Central memory CD4-positive, alpha-beta T cell (primary cell): ENCODE data around the gene PLPP2.
"Not testable (repeated sequence)": the region's sequence is repeated elsewhere in the genome, so short reads cannot be mapped to it uniquely, and the experiment has no call there.

ENCODE experiments used
- DNase-seq: peaks from one replicate; pipeline ENCODE4 v3.0.0; 2022

Gene PLPP2

DNA sequence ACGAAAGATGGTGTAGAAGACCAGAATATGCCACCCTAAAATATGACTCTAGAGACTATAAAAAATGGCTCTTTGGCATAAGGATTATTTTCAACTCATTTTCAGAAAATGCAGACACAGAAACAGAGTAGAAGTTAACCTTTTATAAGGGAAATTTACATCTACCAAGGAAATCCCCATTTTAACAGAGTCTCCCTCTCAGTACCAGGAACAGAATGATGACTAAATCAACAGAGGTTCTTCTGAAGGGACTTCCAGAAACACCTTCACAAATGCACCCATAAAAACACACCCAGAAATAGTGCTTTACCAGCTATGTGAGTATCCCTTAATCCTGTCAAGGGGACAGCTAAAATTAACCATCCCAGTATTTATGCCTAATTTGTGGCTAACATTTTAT, 29.1 kb downstream of the PLPP2 start:
- DNase-seq = no peak

DNA sequence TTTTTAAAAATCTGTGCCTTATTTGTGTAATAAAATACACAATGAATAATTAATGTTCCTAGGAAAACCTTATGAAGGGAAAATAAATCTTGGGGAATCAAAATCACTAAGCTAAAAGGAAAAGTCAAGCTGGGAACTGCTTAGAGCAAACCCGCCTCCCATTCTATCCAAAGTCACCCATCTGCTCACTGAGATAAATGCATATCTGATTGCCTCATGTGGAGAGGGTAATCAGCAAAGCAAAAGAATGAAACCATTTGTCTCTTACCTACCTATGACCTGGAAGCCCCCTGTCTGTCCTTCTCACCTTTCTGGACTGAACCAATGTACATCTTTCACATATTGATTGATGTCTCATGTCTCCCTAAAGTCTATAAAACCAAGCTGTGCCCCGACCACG, 34.4 kb downstream of the PLPP2 start:
- not testable (repeated sequence) for DNase-seq

DNA sequence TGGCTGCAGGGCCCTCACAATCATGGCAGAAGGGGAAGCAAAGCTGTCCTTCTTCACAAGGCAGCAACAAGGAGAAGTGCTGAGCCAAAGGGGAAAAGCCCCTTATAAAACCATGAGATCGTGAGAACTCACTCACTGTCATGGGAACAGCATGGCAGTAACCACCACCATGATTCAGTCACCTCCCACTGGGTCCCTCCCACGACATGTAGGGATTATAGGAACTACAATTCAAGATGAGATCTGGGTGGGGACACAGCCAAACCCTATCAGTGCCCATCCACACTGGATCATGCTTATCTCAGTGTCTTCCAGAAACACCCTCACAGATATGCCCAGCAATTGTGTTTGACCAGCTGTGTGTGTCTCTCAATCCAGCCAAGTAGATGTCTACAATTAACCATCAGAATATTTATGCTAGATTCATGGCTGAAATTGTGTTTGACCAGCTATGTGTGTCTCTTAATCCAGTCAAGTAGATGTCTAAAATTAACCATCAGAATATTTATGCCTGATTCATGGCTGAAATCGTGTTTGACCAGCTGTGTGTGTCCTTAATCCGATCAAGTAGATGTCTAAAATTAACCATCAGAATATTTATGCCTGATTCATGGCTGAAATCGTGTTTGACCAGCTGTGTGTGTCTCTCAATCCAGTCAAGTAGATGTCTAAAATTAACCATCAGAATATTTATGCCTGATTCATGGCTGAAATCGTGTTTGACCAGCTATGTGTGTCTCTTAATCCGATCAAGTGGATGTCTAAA, 38.6 kb downstream of the PLPP2 start:
- DNase-seq = not testable (repeated sequence)

DNA sequence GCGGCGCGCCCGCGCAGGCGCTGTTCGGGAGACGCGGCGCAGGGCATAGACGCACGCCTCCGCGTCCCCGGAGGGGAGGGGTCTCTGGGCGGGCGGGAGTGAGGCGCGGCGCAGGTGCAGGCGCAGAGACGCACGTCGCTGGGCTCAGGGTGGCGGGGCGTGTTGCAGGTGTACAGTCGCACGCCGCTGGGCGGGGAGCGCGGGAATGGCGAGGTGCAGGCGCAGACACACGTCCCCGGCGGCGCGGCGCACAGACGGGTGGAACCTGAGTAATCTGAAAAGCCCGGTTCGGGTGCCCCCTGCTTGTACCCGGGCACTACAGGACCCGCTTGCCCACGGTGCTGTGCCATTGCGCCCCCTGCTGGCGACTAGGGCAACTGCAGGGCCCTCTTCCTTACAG, 44.7 kb downstream of the PLPP2 start:
- no peak for DNase-seq

GRCh38 chr19:245900-246299, 45.3 kb downstream of the PLPP2 start:
- DNase-seq = not testable (repeated sequence)

- DNase-seq = no peak
Observed at GRCh38 chr19:245457-245856, 45.7 kb downstream of the PLPP2 start.
